Measurements from ENCODE around the gene FLT1.
A peak's percentile ranks its signal among the peaks of the same experiment; 100 is the strongest.

Gene FLT1

DNA sequence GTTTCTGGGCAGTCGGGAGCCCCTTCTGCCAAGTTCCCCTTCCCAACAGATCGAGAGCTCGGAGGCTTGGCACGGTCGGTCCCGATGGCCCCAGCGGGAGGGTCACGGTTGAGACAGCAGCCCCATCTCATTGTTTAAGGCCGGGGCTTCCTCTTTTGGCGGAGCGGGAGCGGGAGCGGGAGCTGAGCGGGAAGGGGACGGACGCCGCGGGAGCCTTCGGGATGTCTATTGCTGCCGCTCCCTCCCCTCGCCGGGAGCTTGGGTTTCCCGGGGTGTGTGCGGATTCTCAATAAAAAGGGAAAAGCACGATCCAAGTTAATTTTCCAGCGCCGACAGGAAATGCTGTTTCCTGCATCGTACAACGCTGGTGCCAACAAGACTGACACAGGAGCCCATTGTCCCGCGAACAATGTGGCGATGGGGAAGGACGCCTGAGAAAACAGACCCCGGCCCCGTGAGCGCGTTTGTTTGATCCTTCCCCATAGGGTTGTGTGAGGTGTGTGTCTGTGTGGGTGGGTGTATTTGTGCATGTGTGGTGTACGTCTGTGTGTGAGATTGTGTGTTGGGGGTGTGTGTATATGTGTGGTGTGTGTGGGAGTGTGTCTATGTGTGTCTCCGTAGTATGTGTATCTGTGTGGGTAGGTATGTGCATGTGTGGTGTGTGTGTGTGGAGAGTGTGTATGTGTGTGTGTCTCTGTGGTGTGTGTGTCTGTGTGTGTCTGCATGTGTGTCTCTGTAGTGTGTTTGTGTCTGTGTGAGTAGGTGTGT, 36.3 kb upstream of the FLT1 start:
- Mint-ChIP-seq H3K4me3 (no peak overlapping the region), H3K27ac (no peak overlapping the region), H3K27me3 (ENCODE audit: low read depth) (peaks cover 43% of the 10 kb centered on the region), H3K36me3 (ENCODE audit: low read depth) (no peaks in the 10 kb centered on the region), H3K9me3 (no peaks in the 10 kb centered on the region), H3K4me1 (no peaks in the 10 kb centered on the region)
- TF ChIP-seq, protein P1, sequence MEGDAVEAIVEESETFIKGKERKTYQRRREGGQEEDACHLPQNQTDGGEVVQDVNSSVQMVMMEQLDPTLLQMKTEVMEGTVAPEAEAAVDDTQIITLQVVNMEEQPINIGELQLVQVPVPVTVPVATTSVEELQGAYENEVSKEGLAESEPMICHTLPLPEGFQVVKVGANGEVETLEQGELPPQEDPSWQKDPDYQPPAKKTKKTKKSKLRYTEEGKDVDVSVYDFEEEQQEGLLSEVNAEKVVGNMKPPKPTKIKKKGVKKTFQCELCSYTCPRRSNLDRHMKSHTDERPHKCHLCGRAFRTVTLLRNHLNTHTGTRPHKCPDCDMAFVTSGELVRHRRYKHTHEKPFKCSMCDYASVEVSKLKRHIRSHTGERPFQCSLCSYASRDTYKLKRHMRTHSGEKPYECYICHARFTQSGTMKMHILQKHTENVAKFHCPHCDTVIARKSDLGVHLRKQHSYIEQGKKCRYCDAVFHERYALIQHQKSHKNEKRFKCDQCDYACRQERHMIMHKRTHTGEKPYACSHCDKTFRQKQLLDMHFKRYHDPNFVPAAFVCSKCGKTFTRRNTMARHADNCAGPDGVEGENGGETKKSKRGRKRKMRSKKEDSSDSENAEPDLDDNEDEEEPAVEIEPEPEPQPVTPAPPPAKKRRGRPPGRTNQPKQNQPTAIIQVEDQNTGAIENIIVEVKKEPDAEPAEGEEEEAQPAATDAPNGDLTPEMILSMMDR (IDR thresholded peaks at IDR 0.05; ENCODE audit: unreplicated experiment in 3 of 3) = no peak

DNA sequence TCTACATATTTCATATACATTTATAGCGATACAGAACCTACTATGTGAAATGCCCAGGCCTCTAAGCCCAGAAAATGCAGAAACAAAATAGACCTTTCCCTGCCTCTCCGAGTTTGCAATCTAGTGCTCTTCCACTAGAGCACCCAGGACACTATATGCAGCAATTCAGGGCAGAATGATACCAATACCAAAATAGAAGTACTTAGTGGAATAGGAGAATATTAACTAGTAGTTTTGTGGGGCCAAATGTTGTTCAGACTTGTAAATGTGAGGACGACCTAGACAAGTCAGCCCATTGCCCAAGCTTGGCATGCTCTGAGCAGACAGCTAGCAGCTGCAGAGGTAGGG, 35.8 kb upstream of the FLT1 start:
- TF ChIP-seq, protein P1 (IDR thresholded peaks at IDR 0.05; ENCODE audit: unreplicated experiment in 3 of 3) = peak in 1 of 3 experiments; percentile 16
- Mint-ChIP-seq H3K4me1 (no peaks in the 10 kb centered on the region), H3K4me3 (no peak overlapping the region), H3K27me3 (ENCODE audit: low read depth) (peaks cover 45% of the 10 kb centered on the region), H3K27ac (no peak overlapping the region), H3K36me3 (ENCODE audit: low read depth) (no peaks in the 10 kb centered on the region), H3K9me3 (no peaks in the 10 kb centered on the region)

DNA sequence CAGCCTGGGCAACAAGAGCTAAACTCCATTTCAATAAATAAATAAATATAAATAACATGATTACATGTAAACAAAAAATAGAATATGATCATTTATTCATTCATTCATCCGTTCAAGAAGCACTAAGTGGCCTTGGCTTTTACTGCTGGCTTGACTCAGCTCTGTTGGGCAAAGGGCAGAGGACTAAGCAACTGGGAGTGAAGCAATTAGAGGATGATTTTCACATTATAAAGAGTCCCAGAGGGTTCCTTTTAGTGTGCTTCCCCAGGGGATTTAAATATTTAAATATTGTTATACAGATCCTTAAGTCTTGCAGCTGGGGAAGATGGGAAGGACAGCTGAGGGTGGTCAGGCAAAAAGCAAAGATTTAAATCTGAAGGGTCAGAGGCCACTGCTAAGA, 34.9 kb upstream of the FLT1 start:
- no peaks in the 10 kb centered on the region for H3K36me3 Mint-ChIP-seq (ENCODE audit: low read depth)
- no peaks in the 10 kb centered on the region for H3K4me1 Mint-ChIP-seq
- TF ChIP-seq, protein P1 (IDR thresholded peaks at IDR 0.05; ENCODE audit: unreplicated experiment in 3 of 3) = no peak
- H3K9me3 Mint-ChIP-seq = no peaks in the 10 kb centered on the region
- no peak overlapping the region for H3K27ac Mint-ChIP-seq
- H3K4me3 Mint-ChIP-seq = no peak overlapping the region
- H3K27me3 Mint-ChIP-seq (ENCODE audit: low read depth) = peaks cover 53% of the 10 kb centered on the region

DNA sequence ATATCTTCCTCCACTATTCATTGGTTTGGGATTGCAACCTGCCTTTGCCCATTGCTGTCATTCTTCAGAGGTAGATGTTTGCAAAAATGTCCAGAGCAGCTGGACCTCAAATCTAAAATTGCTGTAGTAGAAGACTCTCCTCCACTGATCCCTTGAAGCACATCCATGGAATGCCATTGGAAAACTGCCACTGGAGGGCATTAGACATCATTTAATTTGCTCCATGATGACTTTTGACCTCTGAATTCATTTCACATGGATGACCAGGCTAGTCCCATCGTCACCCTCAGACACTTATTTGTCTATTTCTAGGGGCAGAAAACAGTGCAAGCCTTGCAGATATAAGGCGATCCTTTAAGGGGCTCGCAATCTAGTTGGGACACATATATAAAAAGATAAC, 33.9 kb upstream of the FLT1 start:
- Mint-ChIP-seq H3K27me3 (ENCODE audit: low read depth) (peaks cover 46% of the 10 kb centered on the region), H3K27ac (no peak overlapping the region), H3K36me3 (ENCODE audit: low read depth) (no peaks in the 10 kb centered on the region), H3K9me3 (no peaks in the 10 kb centered on the region), H3K4me3 (no peak overlapping the region), H3K4me1 (no peaks in the 10 kb centered on the region)
- TF ChIP-seq, protein P1 (IDR thresholded peaks at IDR 0.05; ENCODE audit: unreplicated experiment in 3 of 3) = no peak

DNA sequence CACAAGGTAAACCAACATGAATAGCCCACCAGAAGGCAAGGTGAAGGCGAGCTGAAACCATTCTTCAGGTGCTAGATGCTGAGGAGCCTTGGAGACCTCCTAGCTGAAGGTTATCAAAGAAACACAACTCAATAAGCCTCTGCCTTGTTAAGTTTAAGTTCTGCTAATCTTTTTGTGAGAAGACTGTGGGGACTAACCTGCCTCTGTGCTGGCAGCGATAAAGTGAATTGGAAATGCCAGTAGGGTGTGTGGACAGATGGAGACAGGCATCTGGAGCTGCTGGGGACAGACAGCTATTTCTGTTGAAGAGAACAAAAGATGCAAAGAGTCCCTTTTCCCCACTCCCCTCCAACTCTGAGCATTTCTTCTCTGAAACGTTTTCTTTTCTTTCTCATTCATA, 33.5 kb upstream of the FLT1 start:
- TF ChIP-seq, protein P1 (IDR thresholded peaks at IDR 0.05; ENCODE audit: unreplicated experiment in 3 of 3) = no peak
- peaks cover 41% of the 10 kb centered on the region for H3K27me3 Mint-ChIP-seq (ENCODE audit: low read depth)
- no peak overlapping the region for H3K27ac Mint-ChIP-seq
- no peaks in the 10 kb centered on the region for H3K9me3 Mint-ChIP-seq
- no peaks in the 10 kb centered on the region for H3K36me3 Mint-ChIP-seq (ENCODE audit: low read depth)
- no peaks in the 10 kb centered on the region for H3K4me1 Mint-ChIP-seq
- no peak overlapping the region for H3K4me3 Mint-ChIP-seq

DNA sequence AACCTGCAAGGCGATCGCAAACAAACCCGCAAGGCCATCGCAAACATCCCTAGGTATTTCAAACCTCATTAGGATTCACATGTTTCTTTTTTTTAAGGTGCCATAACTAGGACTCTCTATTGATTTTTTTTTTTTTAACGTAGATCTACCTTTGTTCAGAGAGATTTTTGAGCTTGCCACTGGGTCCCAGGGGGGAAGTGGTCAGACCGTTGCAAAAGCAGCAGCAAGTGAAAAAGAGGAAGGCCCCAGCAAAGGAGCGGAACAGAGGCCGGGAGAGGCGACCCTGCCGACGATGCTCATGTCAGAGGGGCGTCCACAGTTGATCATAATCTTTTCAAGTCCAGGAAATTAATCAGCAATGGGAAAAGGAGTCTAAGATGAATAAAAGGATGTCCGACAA, 32.7 kb upstream of the FLT1 start:
- TF ChIP-seq, protein P1 (IDR thresholded peaks at IDR 0.05; ENCODE audit: unreplicated experiment in 3 of 3) = no peak
- H3K27ac Mint-ChIP-seq = no peak overlapping the region
- no peaks in the 10 kb centered on the region for H3K36me3 Mint-ChIP-seq (ENCODE audit: low read depth)
- H3K9me3 Mint-ChIP-seq = no peaks in the 10 kb centered on the region
- no peaks in the 10 kb centered on the region for H3K4me1 Mint-ChIP-seq
- H3K27me3 Mint-ChIP-seq (ENCODE audit: low read depth) = peaks cover 34% of the 10 kb centered on the region
- H3K4me3 Mint-ChIP-seq = no peak overlapping the region

All from nephron (organoid).